OCI-LY7 (cell line): ENCODE data around the gene NDUFS8. TPM values are rescaled to one million over a fixed set of nuclear protein-coding genes. Genes with fewer than 3 reads are reported as not detected.
A peak's percentile ranks its signal among the peaks of the same experiment; 100 is the strongest.

Experiments
- BruUV-seq: library from RNA; stranded (reverse); fragments of 400-500 nt; replicated peaks from 2 replicates; lab custom pipeline; 2021; lab: Mats Ljungman, UMichigan
- CTCF ChIA-PET: fragments of 300-600 bp; sonication (Branson Sonifier 250); formaldehyde crosslinking; loops from one replicate; lab custom pipeline; 2022; ENCODE audit warnings: antibody characterized with exemption; ENCODE audit not compliant: unreplicated experiment; lab: Charles Lee
- POLR2A ChIA-PET: fragments of 300-600 bp; sonication (Branson Sonifier 250); formaldehyde crosslinking; loops from one replicate; lab custom pipeline; 2022; ENCODE audit warnings: antibody characterized with exemption; lab: Charles Lee
- DNase-seq: peaks from one replicate; pipeline ENCODE4 v3.0.0-alpha.2; 2015; ENCODE audit warnings: low spot score
- H2AFZ ChIP-seq: fragments of 200-600 bp; sonication (generic), shearing (Covaris generic); 2 replicates; pipeline ENCODE4 v1.6.1; 2014; ENCODE audit warnings: mild to moderate bottlenecking, antibody characterized with exemption, low read length, moderate library complexity
- H3K27ac ChIP-seq: fragments of 200-600 bp; sonication (generic); 2 replicates; pipeline ENCODE4 v1.5.1; 2014; ENCODE audit warnings: mixed run types, low read depth, mild to moderate bottlenecking, moderate library complexity, low read length, inconsistent platforms; ENCODE audit not compliant: poor library complexity, severe bottlenecking
- H3K36me3 ChIP-seq: fragments of 200-600 bp; sonication (generic); 2 replicates; pipeline ENCODE4 v1.6.1; 2014; ENCODE audit warnings: mild to moderate bottlenecking, antibody characterized with exemption, low read length, moderate library complexity, mixed read lengths; ENCODE audit not compliant: insufficient read depth
- H3K4me1 ChIP-seq: fragments of 200-600 bp; sonication (generic); 2 replicates; pipeline ENCODE4 v1.5.1; 2014; ENCODE audit warnings: mild to moderate bottlenecking, low read length; ENCODE audit not compliant: insufficient read depth, poor library complexity, severe bottlenecking
- H3K4me2 ChIP-seq: fragments of 200-600 bp; sonication (generic); 2 replicates; pipeline ENCODE4 v1.6.1; 2014; ENCODE audit warnings: mild to moderate bottlenecking, low read length
- H3K4me3 ChIP-seq: fragments of 200-600 bp; sonication (generic); 2 replicates; pipeline ENCODE4 v1.5.1; 2014; ENCODE audit warnings: mild to moderate bottlenecking, low read depth, low read length; ENCODE audit not compliant: poor library complexity, severe bottlenecking
- H3K79me2 ChIP-seq: fragments of 200-600 bp; sonication (generic); 2 replicates; pipeline ENCODE4 v1.6.1; 2016; ENCODE audit warnings: low read depth, mild to moderate bottlenecking, low read length, moderate library complexity, mixed read lengths; ENCODE audit not compliant: insufficient read depth
- H3K9me2 ChIP-seq: fragments of 200-600 bp; sonication (generic); 2 replicates; pipeline ENCODE4 v1.6.1; 2016; ENCODE audit warnings: mild to moderate bottlenecking, low read length, mixed read lengths; ENCODE audit not compliant: insufficient read depth
- H3K9me3 ChIP-seq: fragments of 200-600 bp; sonication (generic); 2 replicates; pipeline ENCODE4 v1.6.1; 2014; ENCODE audit warnings: mild to moderate bottlenecking, mixed run types, low read length, mixed read lengths
- H4K20me1 ChIP-seq: fragments of 200-600 bp; sonication (generic); 2 replicates; pipeline ENCODE4 v1.6.1; 2014; ENCODE audit warnings: mild to moderate bottlenecking, antibody characterized with exemption, low read length, moderate library complexity, mixed read lengths; ENCODE audit not compliant: insufficient read depth
- CTCF ChIP-seq: fragments of 200-600 bp; sonication (generic); conservative IDR thresholded peaks from 2 replicates; pipeline ENCODE4 v1.5.1; 2014; ENCODE audit warnings: mild to moderate bottlenecking, antibody characterized with exemption, low read length, moderate library complexity, mixed read lengths
- EZH2phosphoT487 ChIP-seq: fragments of 200-600 bp; sonication (generic); IDR thresholded peaks from 2 replicates; pipeline ENCODE4 v1.6.1; 2018; ENCODE audit warnings: low read depth, borderline replicate concordance, mild to moderate bottlenecking, mixed run types, antibody characterized with exemption, low read length, moderate library complexity, mixed read lengths
- intact Hi-C: fragments of 100-400 bp; cut with micrococcal nuclease; formaldehyde crosslinking; loops from one replicate; pipeline ENCODE4 v1.10.0; 2022; ENCODE audit not compliant: unreplicated experiment
- total RNA-seq, 2 experiments: library from RNA; depleted of rRNA in 1 of 2; stranded (reverse); fragments of >200 nt in 1 of 2; shearing (Covaris generic) in 1 of 2; gene quantifications; 2 replicates each; pipeline ENCODE4 v1.2.3, GENCODE V29; 2014 to 2022

The NDUFS8 gene
- total RNA-seq, 2 experiments from 2014 or later, result 126 to 173 TPM

- H4K20me1 ChIP-seq, result no peaks in the 10 kb centered on the region
- no peaks in the 10 kb centered on the region for H3K9me2 ChIP-seq
- CTCF ChIA-PET, result interaction anchor here (0.5 kb wide), 1 partner anchor 29 kb away, joined by 5 read pairs; the partner anchor contains the start of gene ALDH3B1
- POLR2A ChIA-PET, result interaction anchor here (0.5 to 1.2 kb wide), 5 partner anchors 9 to 558 kb away, joined by 3 to 5 read pairs (median 3); partner anchors contain the start of gene NDUFS8
- intact Hi-C loops, result loop anchor here (2.0 kb wide), 1 partner anchor 82 kb away; the partner anchor contains the start of gene CHKA
- H3K4me1 ChIP-seq, result peaks cover 30% of the 10 kb centered on the region
- no peaks in the 10 kb centered on the region for H3K9me3 ChIP-seq
- peaks cover 21% of the 10 kb centered on the region; the same call in 1 of the 2 replicates for H3K79me2 ChIP-seq
- TF ChIP-seq CTCF (no peak), EZH2phosphoT487 (no peak)
- DNase-seq, result peak; percentile 77
- peak within 1 kb of the TSS; percentile 79 for H3K4me3 ChIP-seq
- BruUV-seq, result no TSS peak
- peak within 1 kb of the TSS; percentile 79 for H3K27ac ChIP-seq
- peaks cover 37% of the 10 kb centered on the region for H3K36me3 ChIP-seq
- peak within 1 kb of the TSS; percentile 97 for H3K4me2 ChIP-seq
- peak within 1 kb of the TSS; percentile 42 for H2AFZ ChIP-seq
Observed at GRCh38 chr11:68038718-68039525, 8.4 kb downstream of the NDUFS8 start, which contains the start of gene TCIRG1. TCIRG1 (plus strand) TSS chr11:68039025; CDS start chr11:68041272, 2,247 bp downstream.

- DNase-seq, result peak; percentile 20
- no peaks in the 10 kb centered on the region for H4K20me1 ChIP-seq
- intact Hi-C loops, result loop anchor here (1.0 to 2.0 kb wide), 3 partner anchors 30 to 81 kb away; partner anchors contain the start of gene CHKA
- peak overlapping the region; percentile 39; the same call in 1 of the 2 replicates for H2AFZ ChIP-seq
- H3K9me3 ChIP-seq, result no peaks in the 10 kb centered on the region
- no peak for TF ChIP-seq EZH2phosphoT487
- no peak for TF ChIP-seq CTCF
- H3K79me2 ChIP-seq, result peaks cover 21% of the 10 kb centered on the region; the same call in 1 of the 2 replicates
- H3K27ac ChIP-seq, result peak overlapping the region; percentile 79
- no TSS peak for BruUV-seq
- H3K4me3 ChIP-seq, result peak overlapping the region; percentile 79
- H3K36me3 ChIP-seq, result peaks cover 37% of the 10 kb centered on the region
- H3K4me1 ChIP-seq, result peaks cover 30% of the 10 kb centered on the region
- peak overlapping the region; percentile 97 for H3K4me2 ChIP-seq
- no peaks in the 10 kb centered on the region for H3K9me2 ChIP-seq
- POLR2A ChIA-PET, result interaction anchor here (1.1 to 1.5 kb wide), 3 partner anchors 9 to 79 kb away, joined by 3 to 5 read pairs (median 5); partner anchors contain the start of gene NDUFS8
- CTCF ChIA-PET, result no interaction called here
Observed at GRCh38 chr11:68039526-68040086, 9.1 kb downstream of the NDUFS8 start.
